NOMO-1 treated with DMSO at 0.1 percent for 48 hours (cell line): ENCODE data around the gene MTUS2.
A peak's percentile ranks its signal among the peaks of the same experiment; 100 is the strongest.

Source experiments
- DNase-seq: peaks from one replicate; lab custom pipeline; 2025; ENCODE audit not compliant: unreplicated experiment; lab: John Stamatoyannopoulos, UW

The MTUS2 gene

GRCh38 chr13:29021717-29022116, 201.6 kb downstream of the MTUS2 start:
- no peak for DNase-seq

DNA sequence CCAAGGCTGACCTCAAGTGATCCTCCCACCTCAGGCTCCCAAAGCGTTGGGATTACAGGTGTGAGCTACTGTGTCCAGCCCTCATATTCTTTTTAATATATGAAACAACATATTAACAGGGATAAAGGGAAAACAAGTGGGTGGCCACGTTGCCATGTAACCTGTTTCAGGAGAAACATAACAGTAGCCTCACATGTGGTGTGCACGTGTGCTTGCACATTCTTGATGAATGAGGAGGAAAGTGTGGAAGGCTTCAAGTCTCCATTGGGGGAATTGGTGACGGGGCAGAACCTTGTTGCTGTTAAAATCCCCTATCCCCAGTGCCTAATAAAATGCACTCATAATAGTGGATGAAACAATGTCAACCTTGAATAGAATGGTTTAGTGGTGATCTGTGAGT, 202.3 kb downstream of the MTUS2 start:
- DNase-seq: no peak

DNA sequence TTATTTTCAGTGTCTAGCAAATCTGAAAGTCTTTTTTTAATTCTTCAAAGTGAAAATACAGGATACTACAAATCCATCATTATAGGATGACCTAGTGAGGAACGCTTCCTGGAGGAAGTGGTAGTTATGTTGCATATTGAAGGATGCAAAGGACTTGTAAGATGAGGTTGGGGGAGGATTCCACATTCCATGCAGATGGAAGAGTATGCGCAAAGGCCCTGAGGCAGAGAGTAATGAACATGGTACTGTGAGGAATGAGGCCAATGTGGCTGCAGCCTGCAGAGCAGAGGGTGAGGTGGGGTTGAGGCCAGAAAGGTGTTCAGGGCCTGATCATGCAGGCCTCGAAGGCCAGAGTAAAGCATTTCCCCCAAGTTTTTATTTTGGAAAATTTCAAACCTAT, 202.8 kb downstream of the MTUS2 start:
- DNase-seq: no peak

GRCh38 chr13:29024783-29025182, 204.6 kb downstream of the MTUS2 start:
- no peak for DNase-seq

GRCh38 chr13:29028868-29029267, 208.7 kb downstream of the MTUS2 start:
- DNase-seq: no peak

GRCh38 chr13:29038700-29039099, 218.6 kb downstream of the MTUS2 start:
- DNase-seq: no peak

GRCh38 chr13:29039212-29039611, 219.1 kb downstream of the MTUS2 start:
- no peak for DNase-seq

DNA sequence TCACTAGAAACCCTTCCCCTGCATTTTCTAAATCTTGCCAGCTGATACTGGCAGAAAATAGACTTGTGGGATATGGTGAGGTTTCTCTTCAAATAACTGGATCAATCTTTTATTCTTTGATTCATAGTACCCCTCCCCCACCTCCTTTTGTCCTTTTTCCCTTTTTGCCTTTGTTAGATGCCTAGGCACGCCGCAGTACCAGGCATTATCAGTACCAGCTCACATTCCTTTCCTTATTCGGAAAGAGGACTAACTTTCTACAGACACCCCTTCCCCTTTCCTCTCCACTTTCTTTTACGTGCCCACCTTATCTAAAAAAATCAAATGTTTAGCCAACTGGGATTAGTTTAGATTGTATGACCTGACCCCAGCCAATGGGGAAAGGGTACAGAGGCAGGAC, 226.4 kb downstream of the MTUS2 start:
- DNase-seq: no peak

DNA sequence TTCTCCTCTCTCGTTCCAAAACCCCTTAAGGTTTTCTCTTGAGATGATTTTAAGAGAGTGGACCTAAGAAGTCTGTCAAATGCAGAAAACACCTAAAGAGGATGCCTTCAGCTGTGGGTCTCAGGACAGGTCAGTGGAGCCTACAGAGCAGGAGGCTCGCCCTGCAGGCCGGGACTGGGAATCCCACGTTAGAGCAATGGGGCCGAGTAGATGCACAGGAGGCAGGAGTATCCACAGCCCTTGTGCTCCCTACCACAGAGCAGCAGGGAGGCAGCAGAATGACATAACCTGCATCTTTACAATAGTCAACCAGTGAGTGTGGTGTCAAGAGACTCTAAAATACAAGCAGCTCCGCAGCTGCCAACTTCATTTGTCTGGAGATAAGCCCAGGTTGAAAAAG, 229.4 kb downstream of the MTUS2 start:
- DNase-seq: no peak

DNA sequence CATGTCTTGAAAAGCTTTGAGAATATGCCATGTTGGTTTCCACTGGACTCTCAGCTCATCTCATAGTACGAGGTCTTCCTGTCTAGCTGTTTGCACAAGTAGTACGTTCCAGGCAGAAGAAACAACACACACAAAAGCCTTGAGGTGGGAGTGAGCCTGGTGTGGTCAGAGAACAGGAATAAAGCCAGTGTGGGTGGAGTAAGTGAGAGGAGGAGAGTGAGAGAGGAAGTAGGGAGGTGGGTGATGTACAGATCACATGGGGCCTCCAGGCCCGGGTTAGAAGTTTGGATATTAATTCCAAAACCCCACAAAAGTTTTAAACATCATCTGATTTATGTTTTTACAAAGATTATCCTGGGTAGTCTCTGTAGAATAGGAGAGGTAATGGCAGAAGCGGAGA, 230.6 kb downstream of the MTUS2 start:
- DNase-seq: no peak

DNA sequence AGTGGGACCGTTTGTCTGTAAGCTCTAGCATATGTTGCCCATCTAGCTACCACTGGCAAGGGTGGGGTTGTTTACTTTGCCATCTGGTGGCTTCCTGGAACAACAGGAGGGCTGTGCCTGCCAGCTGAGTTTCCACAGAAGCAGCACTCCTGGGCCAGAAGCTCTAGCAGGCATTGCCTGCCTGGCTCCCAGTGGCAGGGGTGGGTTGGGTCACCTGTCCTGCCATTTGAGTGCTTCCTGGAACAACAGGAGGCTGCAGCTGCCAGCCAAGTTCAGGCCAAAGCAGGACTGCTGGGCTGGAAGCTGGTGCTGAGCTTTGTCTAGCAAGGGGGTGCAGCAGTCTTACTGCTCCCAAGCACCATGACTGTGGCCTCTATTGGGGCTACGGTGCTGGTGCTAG, 239.7 kb downstream of the MTUS2 start:
- DNase-seq: no peak

- DNase-seq: no peak
Observed at GRCh38 chr13:29065142-29065541, 245.0 kb downstream of the MTUS2 start.

DNA sequence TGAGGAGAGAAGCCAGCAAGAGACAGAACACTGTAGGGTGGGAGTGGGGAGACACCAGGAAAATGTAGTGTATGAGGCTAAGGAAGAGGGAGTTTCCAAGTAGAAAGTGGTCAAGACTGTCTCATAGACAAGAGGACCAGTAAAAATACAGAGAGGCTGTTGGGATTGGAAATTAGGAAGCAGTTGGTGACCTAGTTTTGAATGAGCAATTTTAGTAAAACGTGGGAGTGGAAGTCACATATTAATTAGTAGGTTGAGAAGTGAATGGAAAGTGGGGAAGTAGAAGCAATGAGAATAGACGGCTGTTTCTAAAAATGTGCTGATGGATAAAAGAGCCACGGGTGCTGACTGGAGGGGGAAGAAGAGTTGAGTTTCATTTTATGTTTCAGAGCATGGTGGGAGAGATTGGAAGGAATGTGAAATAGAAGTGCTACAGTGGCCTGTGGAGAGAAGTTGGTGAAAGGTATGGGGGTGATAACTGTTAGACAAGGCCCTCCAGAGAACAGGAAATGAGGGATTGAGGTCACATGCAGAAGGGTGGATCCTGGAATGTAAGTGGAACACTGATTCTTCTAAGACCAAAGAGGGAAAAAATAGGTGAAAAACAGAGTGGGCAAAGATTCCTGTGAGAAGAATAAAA, 247.3 kb downstream of the MTUS2 start:
- DNase-seq: no peak

DNA sequence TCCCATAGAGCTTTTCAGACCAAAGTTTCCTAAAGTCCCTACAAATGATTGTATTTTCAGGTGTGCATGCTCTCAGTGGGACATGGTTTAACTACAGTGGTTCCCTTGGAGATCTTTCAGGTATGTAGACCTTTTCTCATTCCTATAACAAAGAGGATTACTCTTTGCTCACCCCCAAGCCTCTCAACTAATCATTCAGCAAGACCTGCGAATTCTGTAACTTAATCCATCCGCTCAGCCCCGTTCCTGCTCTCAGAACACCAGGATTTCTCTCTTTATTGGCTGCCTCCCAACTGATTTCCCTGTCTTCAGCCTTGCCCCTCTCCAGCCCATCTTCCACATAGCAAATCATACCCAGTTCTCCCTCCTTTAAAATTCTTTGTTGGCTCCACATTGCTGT, 253.6 kb downstream of the MTUS2 start:
- DNase-seq: no peak

DNA sequence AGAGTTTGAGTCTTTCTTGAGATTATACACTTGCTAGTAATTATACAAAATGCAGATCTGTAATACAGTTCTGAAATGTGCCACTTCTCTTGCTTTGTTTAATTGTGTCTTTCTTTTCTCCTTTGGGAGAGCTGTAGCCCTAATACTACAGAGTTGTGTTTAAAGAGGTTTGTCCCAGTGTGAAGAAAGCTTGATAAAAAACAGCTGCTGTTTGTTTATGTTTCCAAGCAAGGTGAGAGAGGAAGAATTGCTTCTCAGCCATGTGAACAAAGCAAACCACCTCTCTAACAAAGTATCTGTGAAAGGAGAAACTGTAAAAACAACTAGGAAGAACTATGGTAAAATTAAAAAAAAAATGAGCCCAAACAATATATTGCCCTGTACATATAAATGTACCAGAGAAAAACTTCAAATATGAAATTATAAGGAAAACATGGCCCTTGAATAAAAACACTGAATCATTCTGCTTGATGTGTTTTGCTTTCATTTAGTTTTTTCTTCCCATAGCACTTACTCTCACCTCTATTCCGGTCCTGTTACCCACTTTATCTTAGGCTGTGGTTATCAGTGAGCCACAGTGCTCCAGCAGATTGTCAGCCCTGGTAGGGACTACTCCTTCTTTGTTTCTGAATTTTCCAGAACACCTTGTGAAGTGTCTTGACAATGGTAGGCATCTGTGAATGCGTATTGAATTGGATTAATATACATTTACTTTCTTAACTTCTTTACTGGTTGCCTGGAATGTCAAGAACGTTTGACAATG, 257.1 kb downstream of the MTUS2 start:
- DNase-seq: no peak

DNA sequence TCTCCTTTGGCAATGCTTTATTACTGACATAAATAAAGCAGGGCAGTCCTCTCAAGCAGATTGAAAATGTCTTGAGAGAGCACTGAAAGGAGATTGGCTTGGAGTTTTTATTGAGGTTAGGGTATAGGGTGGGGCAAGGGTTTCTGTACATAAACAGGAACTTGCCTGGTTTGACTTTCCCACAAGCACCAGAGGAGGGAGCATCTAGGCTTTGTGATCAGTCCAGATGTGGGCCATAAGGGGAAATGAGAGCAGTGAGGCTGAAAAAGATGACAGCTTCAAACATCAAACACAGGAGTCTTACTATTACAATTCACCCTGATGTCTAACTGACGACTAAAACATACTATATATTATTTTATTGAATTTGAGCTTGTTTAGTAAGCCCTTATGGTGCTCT, 260.9 kb downstream of the MTUS2 start:
- peak; percentile 96 for DNase-seq

DNA sequence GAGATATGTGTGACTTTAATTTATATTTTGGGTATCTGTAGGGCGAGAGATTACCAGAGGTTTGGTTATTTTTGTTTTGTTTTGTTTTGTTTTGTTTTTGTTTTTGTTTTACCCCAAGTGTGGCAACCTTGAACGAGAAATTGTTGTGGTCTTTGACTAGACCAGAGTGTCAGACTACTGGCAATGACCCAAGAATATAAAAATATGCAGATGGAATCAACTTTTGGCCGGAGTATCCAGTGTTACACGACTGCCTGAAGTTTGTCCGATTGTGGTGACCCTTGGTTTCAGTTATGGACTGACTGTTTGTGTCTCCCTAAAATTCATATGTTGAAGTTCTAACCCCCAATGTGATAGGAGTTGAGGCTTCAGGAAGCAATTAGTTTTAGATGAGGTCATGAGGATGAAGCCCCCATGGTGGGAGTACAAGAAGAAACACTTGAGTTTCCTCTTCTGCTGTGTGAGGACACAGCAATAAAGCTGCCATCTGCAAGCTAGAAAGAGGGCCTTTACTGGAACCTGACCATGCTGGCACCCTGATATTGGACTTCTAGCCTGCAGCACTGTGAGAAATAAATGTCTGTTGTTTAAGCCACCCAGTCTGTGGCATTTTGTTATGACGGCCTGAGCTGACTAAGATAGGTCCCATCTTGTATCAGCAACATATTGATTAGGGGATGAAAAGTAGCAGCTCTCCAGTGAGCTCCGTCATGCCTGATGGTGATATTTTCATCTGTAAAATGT, 261.7 kb downstream of the MTUS2 start:
- no peak for DNase-seq

- no peak for DNase-seq
Observed at GRCh38 chr13:29099781-29100406, 279.8 kb downstream of the MTUS2 start.

GRCh38 chr13:29100758-29101157, 280.6 kb downstream of the MTUS2 start:
- DNase-seq: no peak

DNA sequence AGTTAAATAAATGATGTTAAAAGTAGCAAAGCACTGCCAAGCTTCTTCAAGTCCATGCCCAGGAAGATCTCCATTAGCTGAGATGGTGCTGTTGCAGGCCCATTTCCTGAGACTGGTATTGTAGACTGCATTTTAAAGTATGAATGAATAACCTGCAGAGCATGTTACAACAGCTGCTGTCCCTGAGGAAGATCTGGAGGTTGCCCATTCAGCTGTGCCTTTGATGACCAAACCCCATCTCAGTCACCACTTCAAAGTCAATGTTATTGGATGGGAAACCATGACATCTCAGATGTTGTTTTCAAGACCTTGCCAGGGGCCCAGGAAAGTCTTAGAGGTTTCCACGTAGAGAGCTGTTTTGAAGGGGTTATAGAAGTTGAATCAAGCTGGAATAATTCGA, 281.3 kb downstream of the MTUS2 start:
- no peak for DNase-seq

GRCh38 chr13:29101905-29102304, 281.8 kb downstream of the MTUS2 start:
- DNase-seq: no peak
